Neural crest cell (in vitro differentiated cells): ENCODE results near the gene ADARB1. TPM values are rescaled to one million over a fixed set of nuclear protein-coding genes. Genes with fewer than 3 reads are reported as not detected.

Source experiments
- DNase-seq: peaks from one replicate; pipeline ENCODE4 v3.0.0; 2021; ENCODE audit warnings: low read depth, mixed read lengths, low spot score
- H3K27ac Mint-ChIP-seq: one replicate; pipeline ENCODE4 v1.8.0; 2021; ENCODE audit warnings: mild to moderate bottlenecking, mixed read lengths; ENCODE audit not compliant: unreplicated experiment
- H3K27me3 Mint-ChIP-seq: 2 replicates; pipeline ENCODE4 v1.8.0; 2021; ENCODE audit warnings: low read depth, mild to moderate bottlenecking, mixed read lengths
- H3K36me3 Mint-ChIP-seq: 2 replicates; pipeline ENCODE4 v1.8.0; 2021; ENCODE audit warnings: low read depth, mild to moderate bottlenecking, mixed read lengths
- H3K4me1 Mint-ChIP-seq: 2 replicates; pipeline ENCODE4 v1.8.0; 2021; ENCODE audit warnings: mixed read lengths
- H3K4me3 Mint-ChIP-seq: one replicate; pipeline ENCODE4 v1.8.0; 2021; ENCODE audit warnings: mild to moderate bottlenecking, mixed read lengths
- H3K9me3 Mint-ChIP-seq: 2 replicates; pipeline ENCODE4 v1.8.0; 2021; ENCODE audit warnings: mixed read lengths
- CTCF ChIP-seq: fragments of 200-600 bp; sonication (generic); conservative IDR thresholded peaks from 2 replicates; pipeline ENCODE4 v1.5.0; 2021; ENCODE audit warnings: antibody characterized with exemption, mild to moderate bottlenecking
- total RNA-seq: library from RNA; stranded (reverse); gene quantifications from 2 replicates; pipeline ENCODE4 v1.2.1, GENCODE V29; 2021

The ADARB1 gene
- total RNA-seq, 1 donor from 2014 or later = 21.0 TPM

GRCh38 chr21:45199201-45199600, 124.8 kb downstream of the ADARB1 start:
- H3K27me3 Mint-ChIP-seq = no peaks in the 10 kb centered on the region
- H3K4me1 Mint-ChIP-seq = no peaks in the 10 kb centered on the region
- no peak overlapping the region for H3K27ac Mint-ChIP-seq
- no peak for TF ChIP-seq CTCF
- DNase-seq = no peak
- no peak overlapping the region for H3K4me3 Mint-ChIP-seq
- no peaks in the 10 kb centered on the region for H3K36me3 Mint-ChIP-seq
- no peaks in the 10 kb centered on the region for H3K9me3 Mint-ChIP-seq

- Mint-ChIP-seq H3K27me3 (no peaks in the 10 kb centered on the region), H3K36me3 (no peaks in the 10 kb centered on the region), H3K4me3 (no peak overlapping the region), H3K4me1 (no peaks in the 10 kb centered on the region), H3K27ac (no peak overlapping the region), H3K9me3 (no peaks in the 10 kb centered on the region)
- DNase-seq = no peak
- no peak for TF ChIP-seq CTCF
Measured at GRCh38 chr21:45200031-45200430, 125.7 kb downstream of the ADARB1 start.

GRCh38 chr21:45200581-45201296, 126.4 kb downstream of the ADARB1 start:
- Mint-ChIP-seq H3K4me3 (no peak overlapping the region), H3K27ac (no peak overlapping the region), H3K4me1 (no peaks in the 10 kb centered on the region), H3K27me3 (no peaks in the 10 kb centered on the region), H3K36me3 (no peaks in the 10 kb centered on the region), H3K9me3 (no peaks in the 10 kb centered on the region)
- no peak for DNase-seq
- TF ChIP-seq CTCF = no peak

- Mint-ChIP-seq H3K36me3 (no peaks in the 10 kb centered on the region), H3K4me3 (no peak overlapping the region), H3K9me3 (no peaks in the 10 kb centered on the region), H3K27ac (no peak overlapping the region), H3K27me3 (no peaks in the 10 kb centered on the region), H3K4me1 (no peaks in the 10 kb centered on the region)
- no peak for DNase-seq
- TF ChIP-seq CTCF = no peak
Measured at GRCh38 chr21:45202344-45202743, 128.0 kb downstream of the ADARB1 start.

- Mint-ChIP-seq H3K36me3 (no peaks in the 10 kb centered on the region), H3K4me1 (no peaks in the 10 kb centered on the region), H3K27ac (no peak overlapping the region), H3K9me3 (no peaks in the 10 kb centered on the region), H3K27me3 (no peaks in the 10 kb centered on the region), H3K4me3 (no peak overlapping the region)
- no peak for DNase-seq
- no peak for TF ChIP-seq CTCF
Measured at GRCh38 chr21:45202889-45203288, 128.5 kb downstream of the ADARB1 start.
